ENCODE results near the gene ZNF700.

- no peak for TF ChIP-seq CTCF (IDR thresholded peaks at IDR 0.05)
- no peak for TF ChIP-seq POLR2A (IDR thresholded peaks at IDR 0.05)
These were observed 64.2 kb downstream of the ZNF700 start for GRCh38 chr19:11989112-11989456.
